ENCODE measurements around the gene ZCCHC2.

- TF ChIP-seq ETV6 (IDR thresholded peaks at IDR 0.05; ENCODE audit: borderline replicate concordance in 1 of 2, low read depth in 2 of 2, low read length in 1 of 2) (no peak), ETV6 (CRISPR knock-in tag; IDR thresholded peaks at IDR 0.05; ENCODE audit: borderline replicate concordance) (no peak), BACH1 (tag; IDR thresholded peaks at IDR 0.05) (no peak), POLR2A (conservative IDR thresholded peaks at IDR 0.05) (no peak), CUX1 (CRISPR knock-in tag; IDR thresholded peaks at IDR 0.05) (no peak), KDM1A (IDR thresholded peaks at IDR 0.05) (no peak)
Measured at GRCh38 chr18:62509779-62510178, 13.0 kb upstream of the ZCCHC2 start.

Measured in K562 (cell line).